ENCODE results near the gene PHLDB1. TPM values are rescaled to one million over a fixed set of nuclear protein-coding genes. Genes with fewer than 3 reads are reported as not detected.

Gene PHLDB1
- total RNA-seq, 4 donors from 2014 or later = 51.9 to 77.4 (median 70.2) TPM

DNA sequence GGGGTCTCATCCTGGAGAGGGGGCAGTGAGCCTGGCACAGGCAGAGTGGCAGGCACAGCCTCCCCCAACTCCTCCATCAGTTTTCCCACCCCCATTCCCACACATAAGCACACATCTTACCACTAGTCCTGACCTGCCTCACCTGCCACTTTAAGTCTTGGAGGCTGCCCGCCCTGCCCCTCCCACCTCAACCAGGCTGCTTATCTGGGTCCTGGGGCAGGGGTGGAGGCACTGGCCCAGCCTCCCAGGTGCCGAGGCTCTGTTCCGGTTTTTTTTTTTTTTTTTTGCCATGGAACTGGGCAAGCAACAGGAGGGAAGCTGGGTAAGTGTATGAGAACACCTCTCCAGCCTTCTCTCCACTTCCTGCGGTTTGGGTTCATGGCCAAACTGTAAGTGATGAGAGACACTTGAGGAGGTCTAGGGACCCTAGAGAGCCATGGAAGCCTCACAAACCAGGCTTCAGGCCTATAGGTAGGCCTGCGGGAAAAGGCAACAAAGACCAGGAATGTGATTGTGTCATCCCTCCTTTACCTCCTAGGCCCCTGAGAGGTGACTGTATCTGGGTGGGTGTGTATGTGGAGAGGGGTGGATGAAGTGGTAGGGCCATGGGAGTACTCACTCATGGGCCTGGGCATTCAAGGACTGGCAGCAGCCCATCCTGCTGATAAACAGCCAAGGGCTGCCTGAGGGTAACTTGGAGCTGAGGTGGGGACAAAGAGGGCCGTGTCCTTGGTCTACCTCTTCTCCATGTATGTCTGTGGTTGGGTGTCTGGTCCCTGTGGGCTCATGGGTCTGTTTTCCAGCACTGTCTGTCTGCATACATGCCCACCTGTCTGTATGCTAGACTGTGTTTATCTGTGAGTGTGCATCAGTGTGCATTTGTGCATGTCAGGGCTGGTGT lies 22.6 kb downstream of the PHLDB1 start:
- H3K4me3 ChIP-seq (ENCODE audit: low read depth, poor library complexity, severe bottlenecking) = no peak overlapping the region
- WGBS, 2 donors = 44 to 54% methylated on average over 6 of the region's 6 CpGs
- no peak for DNase-seq (ENCODE audit: low spot score in 2 of 2)
- TF ChIP-seq, protein P1, sequence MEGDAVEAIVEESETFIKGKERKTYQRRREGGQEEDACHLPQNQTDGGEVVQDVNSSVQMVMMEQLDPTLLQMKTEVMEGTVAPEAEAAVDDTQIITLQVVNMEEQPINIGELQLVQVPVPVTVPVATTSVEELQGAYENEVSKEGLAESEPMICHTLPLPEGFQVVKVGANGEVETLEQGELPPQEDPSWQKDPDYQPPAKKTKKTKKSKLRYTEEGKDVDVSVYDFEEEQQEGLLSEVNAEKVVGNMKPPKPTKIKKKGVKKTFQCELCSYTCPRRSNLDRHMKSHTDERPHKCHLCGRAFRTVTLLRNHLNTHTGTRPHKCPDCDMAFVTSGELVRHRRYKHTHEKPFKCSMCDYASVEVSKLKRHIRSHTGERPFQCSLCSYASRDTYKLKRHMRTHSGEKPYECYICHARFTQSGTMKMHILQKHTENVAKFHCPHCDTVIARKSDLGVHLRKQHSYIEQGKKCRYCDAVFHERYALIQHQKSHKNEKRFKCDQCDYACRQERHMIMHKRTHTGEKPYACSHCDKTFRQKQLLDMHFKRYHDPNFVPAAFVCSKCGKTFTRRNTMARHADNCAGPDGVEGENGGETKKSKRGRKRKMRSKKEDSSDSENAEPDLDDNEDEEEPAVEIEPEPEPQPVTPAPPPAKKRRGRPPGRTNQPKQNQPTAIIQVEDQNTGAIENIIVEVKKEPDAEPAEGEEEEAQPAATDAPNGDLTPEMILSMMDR (IDR thresholded peaks at IDR 0.05) = no peak
- TF ChIP-seq POLR2A (IDR thresholded peaks at IDR 0.05) = no peak
- intact Hi-C loops (cut with DNase I; ENCODE audit: low total_unique reads) = no loop called here

- WGBS, 2 donors = 56 to 74% methylated on average over 13 of the region's 14 CpGs
- H3K4me3 ChIP-seq (ENCODE audit: low read depth, poor library complexity, severe bottlenecking) = no peak overlapping the region
- no peak for TF ChIP-seq POLR2A (IDR thresholded peaks at IDR 0.05)
- TF ChIP-seq, protein P1 (IDR thresholded peaks at IDR 0.05) = no peak
- intact Hi-C loops (cut with DNase I; ENCODE audit: low total_unique reads) = no loop called here
- no peak for DNase-seq (ENCODE audit: low spot score in 2 of 2)
These were observed 23.9 kb downstream of the PHLDB1 start for GRCh38 chr11:118631142-118631909.

DNA sequence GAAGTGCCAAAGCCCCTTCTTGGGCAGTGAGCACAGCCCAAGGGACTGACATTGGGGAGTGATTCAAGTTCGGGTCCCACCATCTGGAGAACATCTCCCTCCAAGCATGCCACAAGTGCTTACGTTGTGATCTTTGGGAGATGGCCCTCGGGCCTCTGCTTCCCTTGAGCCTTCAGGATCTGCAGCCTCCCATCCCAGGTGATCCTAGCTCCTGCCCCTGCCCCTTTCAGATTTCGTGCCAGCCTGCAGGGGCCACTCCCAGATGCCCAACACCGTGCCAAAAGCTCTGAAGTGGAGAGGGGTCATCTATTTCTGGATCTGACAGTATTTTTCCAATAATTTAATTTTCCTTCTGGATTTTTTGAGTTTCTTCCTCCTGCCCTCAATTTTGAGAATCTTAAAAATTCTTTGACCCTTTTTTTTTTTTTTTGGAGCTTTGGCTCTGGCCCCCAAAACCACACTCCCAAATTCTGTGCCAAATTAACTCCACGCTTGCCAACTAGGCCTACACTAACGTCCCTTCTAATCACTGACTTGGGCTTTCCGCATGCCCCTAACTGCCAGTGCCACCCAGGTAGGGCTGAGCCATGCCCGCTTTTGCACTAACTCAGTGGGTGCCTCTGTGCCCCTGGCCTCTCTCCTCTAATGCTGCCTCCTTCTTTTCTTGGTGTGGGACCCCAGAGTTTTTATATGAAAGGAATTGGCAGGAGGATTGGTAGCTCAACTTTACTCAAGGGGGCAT lies 25.3 kb downstream of the PHLDB1 start:
- TF ChIP-seq POLR2A (IDR thresholded peaks at IDR 0.05) = no peak
- TF ChIP-seq, protein P1 (IDR thresholded peaks at IDR 0.05) = no peak
- 57 to 65% methylated on average over 9 of the region's 9 CpGs for WGBS, 2 donors
- DNase-seq (ENCODE audit: low spot score in 2 of 2) = no peak

GRCh38 chr11:118633319-118633690 lies 25.9 kb downstream of the PHLDB1 start:
- H3K4me3 ChIP-seq (ENCODE audit: low read depth, poor library complexity, severe bottlenecking) = no peak overlapping the region
- DNase-seq (ENCODE audit: low spot score in 2 of 2) = no peak
- 42 to 54% methylated on average over 1 of the region's 1 CpG for WGBS, 2 donors
- TF ChIP-seq POLR2A (IDR thresholded peaks at IDR 0.05) = no peak
- TF ChIP-seq, protein P1 (IDR thresholded peaks at IDR 0.05) = no peak
- intact Hi-C loops (cut with DNase I; ENCODE audit: low total_unique reads) = no loop called here

More for the DNA sequence above, 25.3 kb downstream of the PHLDB1 start:
- H3K4me3 ChIP-seq (ENCODE audit: low read depth, poor library complexity, severe bottlenecking) = no peak overlapping the region
- intact Hi-C loops (cut with DNase I; ENCODE audit: low total_unique reads) = no loop called here

- intact Hi-C loops (cut with DNase I; ENCODE audit: low total_unique reads) = no loop called here
- TF ChIP-seq POLR2A (IDR thresholded peaks at IDR 0.05) = no peak
- TF ChIP-seq, protein P1 (IDR thresholded peaks at IDR 0.05) = no peak
- no peak for DNase-seq (ENCODE audit: low spot score in 2 of 2)
- 26 to 36% methylated on average over 4 of the region's 4 CpGs for WGBS, 2 donors
- no peak overlapping the region for H3K4me3 ChIP-seq (ENCODE audit: low read depth, poor library complexity, severe bottlenecking)
These were observed 26.6 kb downstream of the PHLDB1 start for GRCh38 chr11:118633979-118634378.

All from lower leg skin (tissue), 4 donors.